SK-N-MC (cell line): ENCODE measurements around the gene DYNLRB2.

ENCODE experiments used
- EZH2 ChIP-seq: fragments of 200-600 bp; sonication (generic); IDR thresholded peaks from one replicate; pipeline ENCODE4 v1.6.1; 2017; ENCODE audit warnings: antibody characterized with exemption
- FOXP2 ChIP-seq: optimal IDR thresholded peaks from 2 replicates; pipeline ENCODE3; 2011; ENCODE audit warnings: mild to moderate bottlenecking, moderate library complexity; ENCODE audit not compliant: insufficient read depth; ENCODE audit errors: extremely low read length, control extremely low read depth
- POLR2AphosphoS5 ChIP-seq: IDR thresholded peaks from 2 replicates; pipeline ENCODE4 v1.6.1; 2012; ENCODE audit warnings: mild to moderate bottlenecking, low read depth, low read length, borderline replicate concordance

GRCh38 chr16:80564394-80564793 lies 23.6 kb downstream of the DYNLRB2 start:
- TF ChIP-seq POLR2AphosphoS5 (no peak), EZH2 (no peak), FOXP2 (no peak)
